Measurements from ENCODE around the gene CRISP3. TPM values are rescaled to one million over a fixed set of nuclear protein-coding genes. Genes with fewer than 3 reads are reported as not detected.

The CRISP3 gene
- total and polyA plus RNA-seq, 2 donors (not counting 1 experiment from before 2014, with no cell fraction given), result not detected

GRCh38 chr6:49787176-49787575 lies 43.0 kb upstream of the CRISP3 start, which contains the start of gene PGK2:
Gene PGK2 (minus strand): TSS chr6:49787285. CDS start chr6:49787187, 98 bp downstream.
- 100% methylated on average over 3 of the region's 8 CpGs for WGBS (ENCODE audit: insufficient coverage)
- no peak within 1 kb of the TSS for H3K27ac Mint-ChIP-seq
- no peaks in the 10 kb centered on the region for H3K36me3 ChIP-seq (replicated peaks in 1 of 2; ENCODE audit: control extremely low read depth in 1 of 2, control insufficient read depth in 1 of 2, extremely low read depth in 1 of 2, insufficient read depth in 2 of 2, low read length in 1 of 2)
- no peaks in the 10 kb centered on the region for H3K27me3 ChIP-seq (replicated peaks in 1 of 4; ENCODE audit: control extremely low read depth in 1 of 4, control insufficient read depth in 3 of 4, insufficient read depth in 4 of 4, low read length in 3 of 4)
- no peaks in the 10 kb centered on the region for H3K9me3 ChIP-seq (ENCODE audit: control extremely low read depth in 1 of 3, control insufficient read depth in 2 of 3, insufficient read depth in 1 of 3, low read length in 2 of 3)
- H2AFZ ChIP-seq (ENCODE audit: insufficient read depth, low read depth, low read length, poor library complexity, severe bottlenecking), result no peak within 1 kb of the TSS
- H3K4me3 Mint-ChIP-seq, result no peak within 1 kb of the TSS
- no peaks in the 10 kb centered on the region for H3K79me2 ChIP-seq (ENCODE audit: control insufficient read depth, insufficient read depth, low read length)
- H4K20me1 ChIP-seq (ENCODE audit: control insufficient read depth, insufficient read depth, low read length, poor library complexity, severe bottlenecking), result no peaks in the 10 kb centered on the region
- H3K4me2 ChIP-seq (replicated peaks; ENCODE audit: low read depth, low read length, poor library complexity, severe bottlenecking), result no peak within 1 kb of the TSS
- POLR2A ChIA-PET, result no interaction called here
- no peak within 1 kb of the TSS for H3K9ac ChIP-seq (ENCODE audit: low read length)
- CTCF ChIA-PET, result no interaction called here
- TF ChIP-seq, protein P1, sequence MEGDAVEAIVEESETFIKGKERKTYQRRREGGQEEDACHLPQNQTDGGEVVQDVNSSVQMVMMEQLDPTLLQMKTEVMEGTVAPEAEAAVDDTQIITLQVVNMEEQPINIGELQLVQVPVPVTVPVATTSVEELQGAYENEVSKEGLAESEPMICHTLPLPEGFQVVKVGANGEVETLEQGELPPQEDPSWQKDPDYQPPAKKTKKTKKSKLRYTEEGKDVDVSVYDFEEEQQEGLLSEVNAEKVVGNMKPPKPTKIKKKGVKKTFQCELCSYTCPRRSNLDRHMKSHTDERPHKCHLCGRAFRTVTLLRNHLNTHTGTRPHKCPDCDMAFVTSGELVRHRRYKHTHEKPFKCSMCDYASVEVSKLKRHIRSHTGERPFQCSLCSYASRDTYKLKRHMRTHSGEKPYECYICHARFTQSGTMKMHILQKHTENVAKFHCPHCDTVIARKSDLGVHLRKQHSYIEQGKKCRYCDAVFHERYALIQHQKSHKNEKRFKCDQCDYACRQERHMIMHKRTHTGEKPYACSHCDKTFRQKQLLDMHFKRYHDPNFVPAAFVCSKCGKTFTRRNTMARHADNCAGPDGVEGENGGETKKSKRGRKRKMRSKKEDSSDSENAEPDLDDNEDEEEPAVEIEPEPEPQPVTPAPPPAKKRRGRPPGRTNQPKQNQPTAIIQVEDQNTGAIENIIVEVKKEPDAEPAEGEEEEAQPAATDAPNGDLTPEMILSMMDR (IDR thresholded peaks at IDR 0.05), result no peak
- TF ChIP-seq EZH2 (IDR thresholded peaks at IDR 0.05; ENCODE audit: borderline replicate concordance, insufficient read depth, low read depth, low read length, poor library complexity, severe bottlenecking), result no peak
- DNase-seq (no peak), ATAC-seq (ENCODE audit: low read depth) (no peak)
- intact Hi-C loops (cut with micrococcal nuclease), result no loop called here
- H3K4me3 ChIP-seq (ENCODE audit: control extremely low read depth in 1 of 5, extremely low read depth in 1 of 5, insufficient read depth in 1 of 5, low read depth in 2 of 5, low read length in 4 of 5), result no peak within 1 kb of the TSS
- no peak within 1 kb of the TSS for H3K27ac ChIP-seq (ENCODE audit: low read length in 2 of 2)
- no peaks in the 10 kb centered on the region for H3K4me1 Mint-ChIP-seq
- H3K9me3 Mint-ChIP-seq (ENCODE audit: insufficient read depth), result peaks cover 2% of the 10 kb centered on the region
- no peaks in the 10 kb centered on the region for H3K27me3 Mint-ChIP-seq
- no peaks in the 10 kb centered on the region for H3K4me1 ChIP-seq (ENCODE audit: control insufficient read depth in 2 of 2, insufficient read depth in 2 of 2, low read length in 2 of 2)

DNA sequence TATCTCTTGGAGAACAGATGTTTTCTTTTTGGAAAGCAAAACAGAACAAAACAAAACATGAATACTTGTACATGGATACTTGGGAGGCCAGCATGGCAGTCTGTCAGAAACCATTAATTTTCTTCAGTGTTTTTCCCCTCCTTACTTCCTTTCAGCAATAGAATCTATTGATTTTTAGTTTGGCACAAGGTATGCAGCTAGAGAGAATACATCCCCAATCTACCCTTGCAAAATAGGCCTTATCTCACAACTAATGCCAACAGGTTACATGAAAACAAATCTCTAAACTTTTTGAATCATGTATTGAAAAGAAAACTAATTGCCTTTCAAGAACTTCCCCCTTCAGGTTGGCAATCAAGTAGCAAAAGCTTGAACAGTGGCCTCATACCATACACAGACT lies 40.1 kb upstream of the CRISP3 start:
- Mint-ChIP-seq H3K4me3 (no peak overlapping the region), H3K9me3 (ENCODE audit: insufficient read depth) (peaks cover 2% of the 10 kb centered on the region), H3K27ac (no peak overlapping the region), H3K4me1 (no peaks in the 10 kb centered on the region), H3K27me3 (no peaks in the 10 kb centered on the region)
- ChIA-PET POLR2A (no interaction called here), CTCF (no interaction called here)
- H3K27ac ChIP-seq (ENCODE audit: low read length in 2 of 2), result no peak overlapping the region
- ATAC-seq (ENCODE audit: low read depth) (no peak), DNase-seq (no peak)
- intact Hi-C loops (cut with micrococcal nuclease), result no loop called here
- no peaks in the 10 kb centered on the region for H3K4me1 ChIP-seq (ENCODE audit: control insufficient read depth in 2 of 2, insufficient read depth in 2 of 2, low read length in 2 of 2)
- H3K4me3 ChIP-seq (ENCODE audit: control extremely low read depth in 1 of 5, extremely low read depth in 1 of 5, insufficient read depth in 1 of 5, low read depth in 2 of 5, low read length in 4 of 5), result no peak overlapping the region
- H3K36me3 ChIP-seq (replicated peaks in 1 of 2; ENCODE audit: control extremely low read depth in 1 of 2, control insufficient read depth in 1 of 2, extremely low read depth in 1 of 2, insufficient read depth in 2 of 2, low read length in 1 of 2), result no peaks in the 10 kb centered on the region
- H3K27me3 ChIP-seq (replicated peaks in 1 of 4; ENCODE audit: control extremely low read depth in 1 of 4, control insufficient read depth in 3 of 4, insufficient read depth in 4 of 4, low read length in 3 of 4), result no peaks in the 10 kb centered on the region
- no peak overlapping the region for H2AFZ ChIP-seq (ENCODE audit: insufficient read depth, low read depth, low read length, poor library complexity, severe bottlenecking)
- H3K9ac ChIP-seq (ENCODE audit: low read length), result no peak overlapping the region
- H3K4me2 ChIP-seq (replicated peaks; ENCODE audit: low read depth, low read length, poor library complexity, severe bottlenecking), result no peak overlapping the region
- TF ChIP-seq, protein P1 (IDR thresholded peaks at IDR 0.05), result no peak
- TF ChIP-seq EZH2 (IDR thresholded peaks at IDR 0.05; ENCODE audit: borderline replicate concordance, insufficient read depth, low read depth, low read length, poor library complexity, severe bottlenecking), result no peak
- H3K9me3 ChIP-seq (ENCODE audit: control extremely low read depth in 1 of 3, control insufficient read depth in 2 of 3, insufficient read depth in 1 of 3, low read length in 2 of 3), result no peaks in the 10 kb centered on the region
- no peaks in the 10 kb centered on the region for H4K20me1 ChIP-seq (ENCODE audit: control insufficient read depth, insufficient read depth, low read length, poor library complexity, severe bottlenecking)
- H3K79me2 ChIP-seq (ENCODE audit: control insufficient read depth, insufficient read depth, low read length), result no peaks in the 10 kb centered on the region

Measured in B cell (primary cell).